Urinary bladder (tissue), 4 donors: ENCODE measurements around the gene APLP1. TPM values are rescaled to one million over a fixed set of nuclear protein-coding genes. Genes with fewer than 3 reads are reported as not detected.
"Not testable (repeated sequence)": the region's sequence is repeated elsewhere in the genome, so short reads cannot be mapped to it uniquely, and the experiment has no call there.

Experiments
- DNase-seq: peaks from one replicate; pipeline ENCODE4 v3.0.0-alpha.2; 2015; ENCODE audit errors: extremely low spot score
- H3K27ac ChIP-seq: one replicate; pipeline ENCODE4 v1.5.1; 2013; ENCODE audit warnings: low read depth, mild to moderate bottlenecking, moderate library complexity
- H3K36me3 ChIP-seq: one replicate; pipeline ENCODE4 v1.6.1; 2013; ENCODE audit warnings: mild to moderate bottlenecking, moderate library complexity; ENCODE audit not compliant: insufficient read depth
- H3K4me1 ChIP-seq: one replicate; pipeline ENCODE4 v1.6.1; 2013; ENCODE audit warnings: mild to moderate bottlenecking, moderate library complexity; ENCODE audit not compliant: insufficient read depth
- H3K4me3 ChIP-seq: one replicate; pipeline ENCODE4 v1.5.1; 2013; ENCODE audit warnings: low read depth, low read length
- WGBS: extraction: QIAGEN DNeasy Blood & Tissue Kit; methylation state at CpG from one replicate; pipeline ENCODE4 v1.1.7; 2013; 5-methylcytosine and 5-hydroxymethylcytosine counted together
- polyA plus RNA-seq: library from polyadenylated mRNA; stranded (reverse); fragments of 200-250 nt; gene quantifications from one replicate; pipeline ENCODE4 v1.2.3, GENCODE V29; 2013
- total RNA-seq: library from RNA; depleted of rRNA; stranded (reverse); fragments of >200 nt; gene quantifications from one replicate; pipeline ENCODE4 v1.2.3, GENCODE V29; 2014
- donor health status: healthy with polysubstance abuse.
- donor health status: healthy.

The APLP1 gene
- total RNA-seq (3.0 TPM), polyA plus RNA-seq (5.8 TPM)

DNA sequence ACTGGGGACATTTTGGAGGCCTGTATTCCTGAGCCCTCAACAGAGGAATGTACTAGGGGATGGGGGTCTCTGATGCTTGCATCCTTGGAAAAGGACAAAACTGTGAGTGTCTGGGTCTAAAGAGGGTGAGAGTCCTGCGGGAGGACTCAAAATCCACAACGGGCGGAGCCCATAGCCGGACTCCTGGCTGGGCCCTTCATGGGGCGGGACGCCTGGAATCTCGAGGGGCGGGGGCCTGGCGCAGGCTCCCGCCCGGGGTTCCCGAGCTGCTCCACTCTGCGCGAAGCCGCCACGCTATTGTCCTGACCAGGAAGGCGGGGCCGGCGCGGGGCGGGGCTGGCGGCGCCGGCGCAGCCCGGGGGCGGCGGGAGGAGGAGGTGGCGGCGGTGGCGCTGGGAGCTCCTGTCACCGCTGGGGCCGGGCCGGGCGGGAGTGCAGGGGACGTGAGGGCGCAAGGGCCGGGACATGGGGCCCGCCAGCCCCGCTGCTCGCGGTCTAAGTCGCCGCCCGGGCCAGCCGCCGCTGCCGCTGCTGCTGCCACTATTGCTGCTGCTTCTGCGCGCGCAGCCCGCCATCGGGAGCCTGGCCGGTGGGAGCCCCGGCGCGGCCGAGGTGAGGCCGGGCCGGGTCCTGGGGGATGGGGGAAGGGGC lies at the start of gene APLP1:
Gene APLP1, plus strand, starts transcription at position 403 of the 651 bp plus-strand sequence. Its CDS starts 63 bp downstream, at position 466.
- under 1% methylated on average over 60 of the region's 60 CpGs for WGBS
- H3K4me3 ChIP-seq = peak within 1 kb of the TSS; percentile 40
- H3K36me3 ChIP-seq = no peaks in the 10 kb centered on the region
- H3K27ac ChIP-seq = no peak within 1 kb of the TSS
- peaks cover 4% of the 10 kb centered on the region for H3K4me1 ChIP-seq
- DNase-seq = no peak

DNA sequence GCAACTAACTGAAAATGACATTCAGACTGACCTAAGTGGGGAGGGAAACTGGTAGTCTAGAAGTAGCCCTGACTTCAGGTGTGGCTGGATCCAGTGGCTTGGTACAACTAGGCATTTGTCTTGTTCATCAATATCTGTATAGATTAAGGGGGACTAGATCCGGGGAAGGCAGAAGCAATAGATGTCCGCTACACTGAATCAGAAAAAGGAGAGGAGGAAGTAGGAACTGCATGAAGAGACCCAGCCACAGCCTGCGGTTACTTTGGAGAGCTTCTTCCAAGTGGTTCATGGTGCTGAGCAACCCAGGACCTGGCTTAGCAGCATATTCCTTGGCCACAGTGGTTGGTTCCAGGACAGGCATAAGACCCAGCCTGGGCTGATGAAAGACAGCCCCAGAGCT lies 45.8 kb upstream of the APLP1 start:
- H3K4me1 ChIP-seq = no peaks in the 10 kb centered on the region
- no peaks in the 10 kb centered on the region for H3K36me3 ChIP-seq
- H3K27ac ChIP-seq = no peak overlapping the region
- no peak for DNase-seq
- no peak overlapping the region for H3K4me3 ChIP-seq
- WGBS = 73% methylated on average over 3 of the region's 3 CpGs

DNA sequence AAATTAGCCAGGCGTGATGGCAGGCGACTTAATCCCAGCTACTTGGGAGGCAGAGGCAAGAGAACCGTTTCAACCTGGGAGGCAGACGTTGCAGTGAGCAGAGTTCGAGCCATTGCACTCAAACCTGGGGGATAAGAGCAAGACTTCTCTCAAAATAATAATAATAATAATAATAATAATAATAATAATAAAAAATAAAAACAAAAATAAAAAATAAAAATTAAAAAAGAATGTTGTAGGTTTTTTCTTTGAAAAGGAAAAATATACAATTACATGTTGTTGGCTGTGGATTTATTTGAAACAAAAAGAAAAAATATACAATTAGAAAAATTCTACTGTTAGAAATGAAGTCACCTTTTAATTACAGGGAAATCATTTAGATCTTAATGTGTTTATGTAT lies 44.2 kb upstream of the APLP1 start:
- H3K27ac ChIP-seq = no peak overlapping the region
- no peaks in the 10 kb centered on the region for H3K4me1 ChIP-seq
- no peak overlapping the region for H3K4me3 ChIP-seq
- no peak for DNase-seq
- no peaks in the 10 kb centered on the region for H3K36me3 ChIP-seq
- 74% methylated on average over 5 of the region's 5 CpGs for WGBS

DNA sequence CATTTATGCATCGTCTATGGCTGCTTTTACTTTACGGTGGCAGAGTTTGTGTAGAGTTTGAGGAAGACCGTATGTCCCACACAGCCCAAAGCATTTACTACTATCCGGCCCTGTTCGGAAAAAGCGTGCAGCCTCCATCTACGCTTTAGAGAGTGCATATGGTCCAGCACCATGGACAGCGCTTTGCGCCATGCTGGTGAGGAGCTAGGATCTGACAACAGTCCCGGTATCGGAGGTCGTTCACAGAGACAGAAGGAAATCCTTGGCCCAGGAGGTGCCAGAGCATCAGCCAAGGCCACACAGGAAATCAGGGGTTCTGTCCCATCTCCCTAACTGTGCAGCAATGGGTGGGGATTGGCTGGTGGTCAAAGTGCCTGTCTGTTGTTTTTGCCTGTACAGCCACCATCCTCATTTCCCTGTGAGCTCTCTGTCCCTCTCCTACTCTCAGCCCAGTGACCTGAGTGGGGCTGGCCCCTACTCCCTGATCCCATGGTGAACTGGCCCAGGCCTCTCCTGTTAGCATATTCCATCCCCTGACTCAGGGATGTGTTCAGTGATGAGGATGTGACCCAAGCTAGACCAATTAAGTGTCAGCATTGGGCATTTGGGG lies 39.6 kb upstream of the APLP1 start:
- no peak overlapping the region for H3K27ac ChIP-seq
- no peak overlapping the region for H3K4me3 ChIP-seq
- WGBS = 4% methylated on average over 12 of the region's 12 CpGs
- no peaks in the 10 kb centered on the region for H3K4me1 ChIP-seq
- DNase-seq = peak; percentile 28
- H3K36me3 ChIP-seq = no peaks in the 10 kb centered on the region

DNA sequence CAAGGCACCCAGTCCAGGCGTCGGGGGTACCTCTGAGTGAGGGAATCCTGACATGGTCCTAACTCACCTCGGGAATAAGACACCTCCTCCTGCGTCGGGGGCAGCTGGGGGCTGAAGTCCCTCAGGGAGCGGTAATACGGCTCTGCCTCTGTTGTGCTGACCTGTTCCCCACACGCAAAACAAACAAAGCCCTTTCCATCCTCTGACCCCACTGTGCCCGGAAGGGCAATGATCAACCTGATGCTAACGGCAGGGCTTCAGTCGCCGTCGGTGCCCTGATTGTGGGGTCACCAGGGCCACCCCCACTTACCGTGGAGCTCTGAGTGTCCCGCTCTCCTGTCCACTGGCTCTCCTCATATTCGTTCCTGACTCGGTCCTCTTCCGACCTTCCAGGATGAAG lies 37.4 kb upstream of the APLP1 start:
- H3K27ac ChIP-seq = no peak overlapping the region
- no peak overlapping the region for H3K4me3 ChIP-seq
- WGBS = 78% methylated on average over 18 of the region's 18 CpGs
- no peaks in the 10 kb centered on the region for H3K4me1 ChIP-seq
- DNase-seq = no peak
- H3K36me3 ChIP-seq = no peaks in the 10 kb centered on the region

DNA sequence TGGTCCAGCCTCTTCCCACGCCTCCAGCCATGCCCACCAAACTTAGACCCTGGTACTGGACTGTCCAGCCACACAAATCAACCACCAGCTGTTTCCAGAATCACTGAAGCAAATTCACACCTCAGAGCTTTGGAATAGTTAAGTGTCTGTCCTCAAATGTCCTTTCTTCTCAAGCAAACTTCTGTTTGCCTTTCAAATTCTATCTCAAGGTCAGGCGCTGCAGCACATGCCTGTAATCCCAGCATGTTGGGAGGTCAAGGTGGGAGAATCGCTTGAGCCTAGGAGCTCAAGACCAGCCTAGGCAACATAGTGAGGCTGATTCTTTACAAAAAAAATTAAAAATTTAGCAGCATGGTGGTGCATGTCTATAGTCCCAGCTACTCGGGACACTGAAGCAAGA lies 36.3 kb upstream of the APLP1 start:
- H3K4me3 ChIP-seq = no peak overlapping the region
- H3K36me3 ChIP-seq = no peaks in the 10 kb centered on the region
- H3K27ac ChIP-seq = no peak overlapping the region
- H3K4me1 ChIP-seq = no peaks in the 10 kb centered on the region
- no peak for DNase-seq
- 70% methylated on average over 4 of the region's 4 CpGs for WGBS

DNA sequence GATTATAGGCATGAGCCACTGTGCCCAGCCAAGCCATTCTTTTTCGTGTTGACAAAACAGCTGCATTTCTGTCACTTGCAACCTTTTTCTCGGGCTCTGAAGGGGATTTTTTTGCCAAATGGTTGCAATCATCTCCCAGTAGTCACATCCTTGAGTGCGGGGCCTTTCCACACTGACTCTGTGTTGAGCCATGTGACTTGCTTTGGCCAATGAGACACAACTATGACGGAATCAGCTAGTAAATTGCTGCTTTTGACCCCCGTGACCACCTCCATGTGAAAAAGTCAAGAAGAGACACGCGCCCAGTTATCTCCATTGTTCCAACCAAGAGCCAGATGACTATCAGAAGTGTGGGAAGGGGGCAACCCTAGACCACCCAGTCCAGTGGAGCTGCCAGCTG lies 34.4 kb upstream of the APLP1 start:
- Histone ChIP-seq H3K4me1 (no peaks in the 10 kb centered on the region), H3K27ac (no peak overlapping the region), H3K36me3 (no peaks in the 10 kb centered on the region), H3K4me3 (no peak overlapping the region)
- WGBS = 45% methylated on average over 7 of the region's 7 CpGs
- DNase-seq = no peak

DNA sequence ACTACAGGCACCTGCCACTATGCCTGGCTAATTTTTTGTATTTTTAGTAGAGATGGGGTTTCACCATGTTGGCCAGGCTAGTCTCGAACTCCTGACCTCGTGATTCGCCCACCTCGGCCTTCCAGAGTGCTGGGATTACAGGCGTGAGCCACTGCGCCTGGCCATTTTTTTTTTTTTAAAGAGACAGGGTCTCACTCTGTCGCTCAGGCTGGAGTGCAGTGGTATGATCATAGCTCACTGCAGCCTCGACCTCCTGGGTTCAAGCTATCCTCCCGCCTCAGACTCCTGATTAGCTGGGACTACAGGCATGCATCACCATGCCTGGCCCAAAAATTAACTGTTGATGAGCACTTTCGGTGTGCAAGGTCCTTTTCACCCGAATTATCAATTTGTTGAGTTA lies 32.3 kb upstream of the APLP1 start:
- DNase-seq = not testable (repeated sequence)
- 51% methylated on average over 11 of the region's 11 CpGs for WGBS

DNA sequence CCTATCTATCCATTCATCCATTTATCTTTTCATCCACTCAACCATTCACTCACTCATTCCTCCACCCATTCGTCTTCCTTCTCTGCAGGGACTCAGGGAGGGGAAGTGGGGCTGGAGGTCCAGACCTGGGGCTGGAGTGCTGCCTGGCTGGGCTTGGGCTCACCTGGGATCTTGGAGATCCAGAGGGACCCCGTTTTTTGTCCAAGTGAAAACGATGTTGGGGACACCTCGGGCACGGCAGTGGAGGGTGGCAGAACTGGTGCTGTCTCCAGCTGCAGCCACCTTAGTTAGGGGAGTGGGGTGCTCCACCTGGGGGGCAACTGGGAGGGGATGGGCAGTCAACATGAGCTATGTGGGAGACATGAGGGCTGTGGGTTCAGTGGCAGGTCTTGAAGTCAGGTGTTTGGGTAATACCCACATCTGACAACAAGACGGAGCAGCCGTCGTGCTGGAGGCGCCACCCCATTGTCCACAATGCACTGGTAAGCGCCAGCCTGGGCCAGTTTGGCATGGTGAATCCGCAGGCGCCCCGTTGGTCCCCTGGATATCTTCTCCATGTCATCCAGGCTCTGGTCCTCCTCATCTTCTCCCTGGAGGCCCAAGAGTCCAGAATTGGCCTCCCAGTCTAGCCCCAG lies 26.3 kb upstream of the APLP1 start:
- 80% methylated on average over 13 of the region's 13 CpGs for whole genome bisulfite sequencing
- DNase-seq = no peak

More for the DNA sequence above, 32.3 kb upstream of the APLP1 start:
- H3K4me3 ChIP-seq, H3K36me3 ChIP-seq, H3K27ac ChIP-seq, H3K4me1 ChIP-seq: not testable (repeated sequence)

DNA sequence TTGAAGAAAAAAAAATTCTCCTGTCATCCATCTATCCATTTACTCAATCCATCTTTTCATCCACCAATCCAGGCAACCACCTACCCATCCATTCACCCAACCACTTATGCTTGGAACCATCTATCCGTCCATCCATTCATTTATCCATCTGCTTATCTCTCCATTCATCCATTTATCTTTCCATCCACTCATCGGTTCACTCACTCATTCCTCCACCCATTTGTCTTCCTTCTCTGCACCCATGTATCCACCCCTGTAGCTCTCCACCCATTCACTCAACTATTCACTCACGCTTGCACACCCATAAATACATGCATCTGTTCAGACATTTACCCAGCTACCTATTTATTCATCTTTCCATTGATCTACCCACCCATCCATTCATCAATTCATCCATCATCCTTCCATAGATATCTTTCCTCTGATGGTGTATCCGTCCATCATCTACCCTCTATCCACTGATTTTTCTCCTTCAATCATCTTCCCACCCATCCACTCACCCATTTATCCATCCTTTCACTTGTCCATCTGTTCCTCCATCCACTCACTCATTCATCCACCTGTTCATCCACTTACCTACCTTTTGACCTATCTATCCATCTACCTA lies 25.6 kb upstream of the APLP1 start:
- no peaks in the 10 kb centered on the region for H3K36me3 ChIP-seq
- H3K4me1 ChIP-seq = peaks cover 2% of the 10 kb centered on the region
- H3K4me3 ChIP-seq = no peak overlapping the region
- WGBS = 84% methylated on average over 4 of the region's 4 CpGs
- DNase-seq = no peak
- no peak overlapping the region for H3K27ac ChIP-seq

More for the DNA sequence above, 26.3 kb upstream of the APLP1 start:
- peaks cover 2% of the 10 kb centered on the region for H3K4me1 ChIP-seq
- H3K27ac ChIP-seq = no peak overlapping the region
- no peaks in the 10 kb centered on the region for H3K36me3 ChIP-seq
- H3K4me3 ChIP-seq = no peak overlapping the region

DNA sequence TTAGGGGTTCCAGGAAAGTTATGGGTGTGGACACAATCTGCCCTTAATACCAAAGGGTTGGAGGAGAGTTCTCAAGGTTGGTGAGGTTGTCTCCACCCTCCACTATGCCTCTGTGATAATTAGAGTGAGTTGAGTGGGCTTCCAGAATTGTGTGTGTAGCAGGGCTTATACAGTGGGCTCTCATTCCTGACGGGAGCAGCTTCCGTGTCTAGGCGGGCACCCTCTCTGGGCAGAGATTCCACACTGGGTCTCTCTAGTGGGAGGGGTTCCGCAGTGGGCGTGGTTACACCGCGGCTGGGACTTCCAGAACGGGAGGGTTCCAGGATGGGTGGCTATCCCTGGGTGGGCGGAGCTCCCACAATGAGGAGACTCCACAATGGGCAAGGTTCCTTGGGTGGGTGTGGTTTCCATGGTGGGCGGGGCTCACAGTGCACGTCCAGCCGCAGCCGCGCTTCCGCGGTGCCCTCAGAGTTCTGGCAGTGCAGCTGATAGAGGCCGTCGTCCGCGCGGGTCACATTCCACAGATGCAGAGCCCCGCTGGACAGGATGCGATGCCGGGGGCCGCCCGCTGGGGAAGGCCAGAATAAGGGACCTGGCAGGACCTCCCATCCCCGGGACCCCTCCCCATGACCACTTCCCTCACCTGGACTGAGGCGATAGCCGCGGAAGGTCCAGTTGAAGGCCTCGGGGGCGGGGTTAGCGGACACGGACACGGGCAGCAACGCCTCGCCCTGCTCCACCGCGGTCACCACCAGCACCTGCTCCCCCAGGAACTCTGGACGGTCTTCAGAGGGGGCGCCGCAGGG lies 24.5 kb upstream of the APLP1 start:
- Histone ChIP-seq H3K27ac (no peak overlapping the region), H3K4me1 (peaks cover 2% of the 10 kb centered on the region), H3K4me3 (no peak overlapping the region), H3K36me3 (no peaks in the 10 kb centered on the region)
- WGBS = 8% methylated on average over 42 of the region's 42 CpGs
- DNase-seq = no peak

DNA sequence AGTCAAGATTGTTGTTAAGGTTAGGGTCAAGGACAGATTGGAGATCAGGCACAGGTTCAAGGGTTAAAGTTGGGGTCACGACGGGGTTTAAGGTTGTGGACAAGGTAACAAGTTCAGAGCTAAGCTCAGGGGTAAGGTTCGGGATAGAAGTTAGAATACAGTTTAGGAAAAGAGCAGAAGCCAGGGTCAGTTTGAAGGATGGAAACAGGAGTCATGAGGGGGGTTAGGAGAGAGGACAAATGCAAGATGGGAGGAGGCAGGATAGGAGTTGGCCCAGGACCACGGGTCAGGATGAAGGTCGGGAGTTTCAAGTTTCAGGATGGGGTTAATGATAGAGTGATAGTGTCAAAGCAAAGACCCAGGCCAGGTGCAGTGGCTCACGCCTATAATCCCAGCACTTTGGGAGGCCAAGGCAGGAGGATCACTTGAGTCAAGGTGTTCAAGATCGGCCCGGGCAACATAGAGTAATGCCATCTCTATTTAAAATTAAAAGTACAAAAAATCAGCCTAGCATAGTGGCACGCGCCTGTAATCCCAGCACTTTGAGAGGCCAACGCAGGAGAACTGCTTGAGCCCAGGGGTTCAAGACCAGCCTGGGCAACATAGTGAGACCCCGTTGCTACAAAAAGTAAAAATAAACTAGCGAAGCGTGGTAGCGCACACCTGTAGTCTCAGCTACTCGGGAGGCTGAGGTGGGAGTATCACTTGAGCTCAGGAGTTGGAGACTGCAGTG lies 23.7 kb upstream of the APLP1 start:
- Histone ChIP-seq H3K4me3 (no peak overlapping the region), H3K36me3 (no peaks in the 10 kb centered on the region), H3K4me1 (peaks cover 2% of the 10 kb centered on the region), H3K27ac (no peak overlapping the region)
- 58% methylated on average over 16 of the region's 16 CpGs for WGBS
- DNase-seq = no peak
